ENCODE data around the gene PIK3C2G. TPM values are rescaled to one million over a fixed set of nuclear protein-coding genes. Genes with fewer than 3 reads are reported as not detected.

The PIK3C2G gene
- total RNA-seq, 4 donors from 2014 or later = 0.30 TPM; not detected in 3

DNA sequence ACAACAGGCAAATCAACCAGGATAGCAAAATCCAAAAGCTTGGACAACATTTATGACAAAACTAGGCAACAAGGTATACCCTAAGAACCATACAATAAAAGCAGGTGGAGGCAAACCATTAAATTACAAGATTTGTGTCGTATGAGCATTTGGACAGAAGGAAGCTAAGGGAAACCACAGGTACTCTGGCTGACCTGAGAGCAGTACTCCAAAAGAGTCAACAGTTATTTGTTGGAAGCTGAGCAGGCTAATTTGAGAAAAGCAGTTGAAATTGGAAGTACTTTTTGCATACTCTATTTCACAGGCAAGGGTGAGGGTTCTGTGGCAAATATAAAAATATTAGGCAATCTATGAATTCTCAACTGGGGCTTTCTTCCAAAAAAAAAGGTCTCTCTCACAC is 297.9 kb downstream of the PIK3C2G start:
- Histone ChIP-seq H3K27me3 (no peaks in the 10 kb centered on the region), H3K27ac (no peak overlapping the region), H3K4me1 (no peaks in the 10 kb centered on the region), H3K9me3 (no peaks in the 10 kb centered on the region), H3K4me3 (no peak overlapping the region), H3K36me3 (no peaks in the 10 kb centered on the region)
- 81 to 94% methylated on average over 1 of the region's 1 CpG for WGBS, 2 donors
- no peak for DNase-seq (ENCODE audit: low spot score in 2 of 2)
- TF ChIP-seq EP300 (IDR thresholded peaks at IDR 0.05) (no peak), POLR2A (IDR thresholded peaks at IDR 0.05) (no peak)
- TF ChIP-seq, protein P1, sequence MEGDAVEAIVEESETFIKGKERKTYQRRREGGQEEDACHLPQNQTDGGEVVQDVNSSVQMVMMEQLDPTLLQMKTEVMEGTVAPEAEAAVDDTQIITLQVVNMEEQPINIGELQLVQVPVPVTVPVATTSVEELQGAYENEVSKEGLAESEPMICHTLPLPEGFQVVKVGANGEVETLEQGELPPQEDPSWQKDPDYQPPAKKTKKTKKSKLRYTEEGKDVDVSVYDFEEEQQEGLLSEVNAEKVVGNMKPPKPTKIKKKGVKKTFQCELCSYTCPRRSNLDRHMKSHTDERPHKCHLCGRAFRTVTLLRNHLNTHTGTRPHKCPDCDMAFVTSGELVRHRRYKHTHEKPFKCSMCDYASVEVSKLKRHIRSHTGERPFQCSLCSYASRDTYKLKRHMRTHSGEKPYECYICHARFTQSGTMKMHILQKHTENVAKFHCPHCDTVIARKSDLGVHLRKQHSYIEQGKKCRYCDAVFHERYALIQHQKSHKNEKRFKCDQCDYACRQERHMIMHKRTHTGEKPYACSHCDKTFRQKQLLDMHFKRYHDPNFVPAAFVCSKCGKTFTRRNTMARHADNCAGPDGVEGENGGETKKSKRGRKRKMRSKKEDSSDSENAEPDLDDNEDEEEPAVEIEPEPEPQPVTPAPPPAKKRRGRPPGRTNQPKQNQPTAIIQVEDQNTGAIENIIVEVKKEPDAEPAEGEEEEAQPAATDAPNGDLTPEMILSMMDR (IDR thresholded peaks at IDR 0.05) = no peak

DNA sequence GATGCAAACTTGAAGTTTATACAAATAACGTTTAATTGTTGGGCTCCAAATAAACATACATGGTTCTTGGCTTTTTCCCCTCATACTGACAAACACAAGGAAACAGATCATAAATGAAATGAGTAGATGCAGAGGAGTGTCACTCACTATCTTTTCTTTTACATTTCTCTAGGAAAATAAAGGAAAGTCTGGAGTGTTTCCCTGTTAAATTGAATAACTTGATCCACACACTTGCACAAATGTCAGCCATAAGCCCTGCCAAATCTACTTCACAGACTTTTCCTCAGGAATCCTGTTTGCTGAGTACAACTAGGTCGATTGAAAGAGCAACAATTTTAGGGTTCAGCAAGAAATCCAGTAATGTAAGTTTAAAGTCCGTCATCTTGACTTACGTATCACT is 301.2 kb downstream of the PIK3C2G start:
- no peak overlapping the region for H3K4me3 ChIP-seq
- no peak for DNase-seq (ENCODE audit: low spot score in 2 of 2)
- H3K36me3 ChIP-seq = no peaks in the 10 kb centered on the region
- H3K27me3 ChIP-seq = no peaks in the 10 kb centered on the region
- H3K27ac ChIP-seq = no peak overlapping the region
- 76% methylated on average over 4 of the region's 4 CpGs for whole genome bisulfite sequencing, 2 donors
- no peaks in the 10 kb centered on the region for H3K9me3 ChIP-seq
- no peaks in the 10 kb centered on the region for H3K4me1 ChIP-seq
- no peak for TF ChIP-seq EP300 (IDR thresholded peaks at IDR 0.05)
- TF ChIP-seq, protein P1 (IDR thresholded peaks at IDR 0.05) = no peak
- no peak for TF ChIP-seq POLR2A (IDR thresholded peaks at IDR 0.05)

DNA sequence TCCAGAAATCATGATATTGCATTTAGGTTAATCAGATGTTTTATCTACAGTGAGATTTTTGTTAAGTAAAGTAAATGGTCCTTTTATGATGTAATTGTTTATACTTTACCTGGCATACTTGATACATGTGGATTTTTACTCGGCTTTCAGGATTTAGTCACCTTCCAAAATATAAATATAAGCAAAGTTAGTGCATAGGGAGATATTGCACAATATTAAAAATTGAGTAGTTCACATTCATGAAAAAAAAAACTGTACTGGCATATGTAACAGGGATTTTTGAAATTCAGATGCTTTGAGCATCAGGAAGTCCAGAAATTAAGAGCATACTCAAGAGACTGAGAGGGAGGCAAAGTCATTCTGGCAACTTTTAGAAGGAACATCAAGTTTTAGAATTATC is 303.0 kb downstream of the PIK3C2G start:
- Histone ChIP-seq H3K9me3 (no peaks in the 10 kb centered on the region), H3K27ac (no peak overlapping the region), H3K4me3 (no peak overlapping the region), H3K36me3 (no peaks in the 10 kb centered on the region), H3K4me1 (no peaks in the 10 kb centered on the region), H3K27me3 (no peaks in the 10 kb centered on the region)
- TF ChIP-seq, protein P1 (IDR thresholded peaks at IDR 0.05) = no peak
- TF ChIP-seq POLR2A (IDR thresholded peaks at IDR 0.05) (no peak), EP300 (IDR thresholded peaks at IDR 0.05) (no peak)
- DNase-seq (ENCODE audit: low spot score in 2 of 2) = no peak
- WGBS, 2 donors = 87 to 95% methylated on average over 1 of the region's 1 CpG

DNA sequence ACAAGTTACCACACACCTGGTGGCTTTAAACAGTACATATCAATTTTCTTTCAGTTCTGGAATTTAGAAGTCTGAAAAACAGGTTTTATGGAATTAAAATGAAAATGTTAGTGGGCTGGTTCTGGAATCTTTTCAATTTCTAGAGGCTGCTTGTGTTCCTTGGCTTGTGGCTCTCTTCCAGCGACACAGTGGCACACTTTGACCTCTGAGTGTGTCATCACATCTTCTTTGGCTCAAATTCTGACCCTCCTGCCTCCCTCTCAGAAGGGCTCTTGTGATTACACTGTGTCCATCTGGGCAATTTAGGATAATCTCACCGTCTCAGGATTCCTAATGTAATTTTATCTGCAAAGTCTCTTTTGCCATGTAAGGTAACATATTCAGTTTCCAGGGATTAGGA is 306.5 kb downstream of the PIK3C2G start:
- no peak overlapping the region for H3K4me3 ChIP-seq
- no peaks in the 10 kb centered on the region for H3K9me3 ChIP-seq
- H3K27ac ChIP-seq = no peak overlapping the region
- no peak for DNase-seq (ENCODE audit: low spot score in 2 of 2)
- 48 to 58% methylated on average over 2 of the region's 2 CpGs for WGBS, 2 donors
- no peaks in the 10 kb centered on the region for H3K4me1 ChIP-seq
- TF ChIP-seq, protein P1 (IDR thresholded peaks at IDR 0.05) = no peak
- TF ChIP-seq EP300 (IDR thresholded peaks at IDR 0.05) = no peak
- TF ChIP-seq POLR2A (IDR thresholded peaks at IDR 0.05) = no peak
- H3K27me3 ChIP-seq = no peaks in the 10 kb centered on the region
- no peaks in the 10 kb centered on the region for H3K36me3 ChIP-seq

DNA sequence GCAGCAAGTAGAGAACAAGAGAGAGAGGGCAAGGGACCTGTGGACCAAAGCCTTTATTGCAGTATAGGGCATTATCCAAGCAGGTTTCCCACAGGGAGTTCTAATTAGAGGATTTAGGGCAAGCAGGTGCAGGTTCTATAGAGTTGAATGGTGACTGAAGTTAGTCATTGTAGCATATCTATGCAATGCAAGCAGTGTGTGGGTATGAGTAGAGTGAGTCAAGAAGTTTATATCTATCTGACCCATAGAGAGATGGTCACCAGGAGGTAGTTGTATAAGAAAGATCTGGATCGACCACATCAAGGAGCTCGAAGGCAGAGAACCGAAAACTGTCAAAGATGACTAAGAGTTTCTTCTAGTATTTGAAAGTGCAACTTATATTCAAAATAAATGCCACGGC is 309.2 kb downstream of the PIK3C2G start:
- no peak for TF ChIP-seq EP300 (IDR thresholded peaks at IDR 0.05)
- TF ChIP-seq, protein P1 (IDR thresholded peaks at IDR 0.05) = no peak
- TF ChIP-seq POLR2A (IDR thresholded peaks at IDR 0.05) = no peak
- Histone ChIP-seq H3K4me1 (no peaks in the 10 kb centered on the region), H3K36me3 (no peaks in the 10 kb centered on the region), H3K27me3 (no peaks in the 10 kb centered on the region), H3K27ac (no peak overlapping the region), H3K4me3 (no peak overlapping the region), H3K9me3 (no peaks in the 10 kb centered on the region)
- 94 to 98% methylated on average over 4 of the region's 4 CpGs for WGBS, 2 donors
- DNase-seq (ENCODE audit: low spot score in 2 of 2) = no peak

All from tibial nerve (tissue), 4 donors.